Frontal cortex (tissue), 4 donors: ENCODE measurements around the gene GRIN3A. TPM values are rescaled to one million over a fixed set of nuclear protein-coding genes. Genes with fewer than 3 reads are reported as not detected.
"Not testable (repeated sequence)": the region's sequence is repeated elsewhere in the genome, so short reads cannot be mapped to it uniquely, and the experiment has no call there.

ENCODE experiments used
- DNase-seq, 2 donors: peaks; one replicate each; pipeline ENCODE4 v3.0.0; 2012; ENCODE audit warnings: low spot score in 2 of 2
- FAIRE-seq: peaks from 2 replicates; lab custom pipeline; 2012; peaks lifted over from hg19 to GRCh38; lab: Jason Lieb, UNC
- total RNA-seq: library from RNA; depleted of rRNA; stranded (reverse); fragments of >200 nt; gene quantifications from one replicate; pipeline ENCODE4 v1.2.3, GENCODE V29; 2014
- donor health status: control.
- donor health status: control.
- donor health status: control.

Gene GRIN3A
- total RNA-seq, 1 donor from 2014 or later = 9.4 TPM

- not testable (repeated sequence) for DNase-seq, FAIRE-seq
Observed at GRCh38 chr9:101590074-101590473, 148.4 kb downstream of the GRIN3A start.

GRCh38 chr9:101587332-101588043 lies 151.0 kb downstream of the GRIN3A start:
- DNase-seq = no peak
- no peak for FAIRE-seq

GRCh38 chr9:101586651-101587050 lies 151.8 kb downstream of the GRIN3A start:
- no peak for FAIRE-seq
- DNase-seq = no peak

GRCh38 chr9:101585740-101586139 lies 152.7 kb downstream of the GRIN3A start:
- DNase-seq (no peak), FAIRE-seq (no peak)

- FAIRE-seq (no peak), DNase-seq (no peak)
Observed at GRCh38 chr9:101582553-101582952, 155.9 kb downstream of the GRIN3A start.

- no peak for DNase-seq
- FAIRE-seq = no peak
Observed at GRCh38 chr9:101579711-101580545, 158.5 kb downstream of the GRIN3A start.

GRCh38 chr9:101578378-101578777 lies 160.1 kb downstream of the GRIN3A start:
- FAIRE-seq = no peak

GRCh38 chr9:101574731-101575333 lies 163.6 kb downstream of the GRIN3A start:
- FAIRE-seq (no peak), DNase-seq (no peak)

More at GRCh38 chr9:101578378-101578777, 160.1 kb downstream of the GRIN3A start:
- DNase-seq = no peak

GRCh38 chr9:101572316-101572715 lies 166.1 kb downstream of the GRIN3A start:
- DNase-seq = no peak

GRCh38 chr9:101571114-101571513 lies 167.3 kb downstream of the GRIN3A start:
- DNase-seq (no peak), FAIRE-seq (no peak)

More at GRCh38 chr9:101572316-101572715, 166.1 kb downstream of the GRIN3A start:
- no peak for FAIRE-seq

GRCh38 chr9:101569741-101570501 lies 168.5 kb downstream of the GRIN3A start:
- no peak for FAIRE-seq
- DNase-seq = no peak

GRCh38 chr9:101567725-101568350 lies 170.6 kb downstream of the GRIN3A start:
- DNase-seq (no peak), FAIRE-seq (no peak)

GRCh38 chr9:101566904-101567724 lies 171.3 kb downstream of the GRIN3A start:
- FAIRE-seq = no peak

GRCh38 chr9:101564252-101564651 lies 174.2 kb downstream of the GRIN3A start:
- no peak for FAIRE-seq

More at GRCh38 chr9:101566904-101567724, 171.3 kb downstream of the GRIN3A start:
- no peak for DNase-seq

GRCh38 chr9:101562966-101563365 lies 175.5 kb downstream of the GRIN3A start:
- DNase-seq (no peak), FAIRE-seq (no peak)

More at GRCh38 chr9:101564252-101564651, 174.2 kb downstream of the GRIN3A start:
- DNase-seq = no peak

- DNase-seq (no peak), FAIRE-seq (no peak)
Observed at GRCh38 chr9:101561740-101562139, 176.7 kb downstream of the GRIN3A start.

GRCh38 chr9:101549472-101550098 lies 188.9 kb downstream of the GRIN3A start:
- not testable (repeated sequence) for FAIRE-seq, DNase-seq
